GM12875 (cell line): ENCODE data around the gene CNNM3.

Source experiments
- H3K4me3 ChIP-seq: one replicate; pipeline ENCODE4 v1.5.1; 2011; ENCODE audit warnings: low read depth, low read length, control low read depth
- CTCF ChIP-seq: IDR thresholded peaks from 2 replicates; pipeline ENCODE4 v1.5.1; 2011; ENCODE audit warnings: low read depth, mild to moderate bottlenecking, control low read depth, inconsistent platforms, low read length, moderate library complexity, borderline replicate concordance; ENCODE audit not compliant: insufficient read depth

CNNM3 gene

GRCh38 chr2:96876269-96877041 is 60.4 kb downstream of the CNNM3 start:
- H3K4me3 ChIP-seq: no peak overlapping the region
- no peak for TF ChIP-seq CTCF

GRCh38 chr2:96877042-96877451 is 61.0 kb downstream of the CNNM3 start:
- TF ChIP-seq CTCF: no peak
- no peak overlapping the region for H3K4me3 ChIP-seq

- no peak overlapping the region for H3K4me3 ChIP-seq
- no peak for TF ChIP-seq CTCF
Measured at GRCh38 chr2:96877631-96878092, 61.6 kb downstream of the CNNM3 start.

- no peak for TF ChIP-seq CTCF
- no peak overlapping the region for H3K4me3 ChIP-seq
Measured at GRCh38 chr2:96878171-96878570, 62.1 kb downstream of the CNNM3 start.

- no peak overlapping the region for H3K4me3 ChIP-seq
- TF ChIP-seq CTCF: no peak
Measured at GRCh38 chr2:96878796-96879544, 62.9 kb downstream of the CNNM3 start.

GRCh38 chr2:96879545-96880040 is 63.5 kb downstream of the CNNM3 start:
- H3K4me3 ChIP-seq: no peak overlapping the region
- no peak for TF ChIP-seq CTCF

GRCh38 chr2:96880891-96881273 is 64.8 kb downstream of the CNNM3 start:
- H3K4me3 ChIP-seq: no peak overlapping the region
- TF ChIP-seq CTCF: no peak
